GM19395 (cell line): ENCODE data around the gene TIMM44.
"Not testable (repeated sequence)": the region's sequence is repeated elsewhere in the genome, so short reads cannot be mapped to it uniquely, and the experiment has no call there.

ENCODE experiments used
- ATAC-seq: cut with Tn5 transposase; IDR thresholded peaks from one replicate; pipeline ENCODE4 v1.9.1; 2021; ENCODE audit warnings: mild to moderate bottlenecking, moderate library complexity; ENCODE audit not compliant: unreplicated experiment

TIMM44 gene

GRCh38 chr19:7903244-7904073, 40.0 kb downstream of the TIMM44 start, which contains the start of gene MAP2K7:
MAP2K7 (plus strand) TSS chr19:7903877; CDS start chr19:7903945, 68 bp downstream.
- ATAC-seq, result peak; percentile 77

DNA sequence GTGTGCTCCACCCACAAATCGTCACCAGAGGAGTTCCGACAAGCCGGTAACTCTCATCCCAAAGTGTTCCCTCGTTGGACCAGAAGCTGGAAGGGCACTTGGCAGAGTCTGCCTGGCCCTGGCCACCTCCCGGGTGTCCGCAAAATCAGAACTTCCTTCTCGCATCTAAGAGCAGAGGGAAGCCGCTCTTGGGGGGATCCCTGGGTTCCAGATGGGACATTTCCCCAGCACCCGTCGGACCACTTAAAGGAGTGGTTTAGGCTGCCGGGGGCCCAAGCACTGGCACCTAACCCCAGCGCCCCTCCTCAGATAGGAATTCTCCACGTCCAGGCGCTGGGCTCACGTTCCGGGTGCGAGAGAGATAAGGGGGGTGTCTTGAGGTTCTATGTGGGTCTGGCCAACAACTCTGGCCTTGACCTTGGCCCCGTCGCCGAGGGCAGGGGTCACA, 40.6 kb downstream of the TIMM44 start:
- ATAC-seq, result no peak

DNA sequence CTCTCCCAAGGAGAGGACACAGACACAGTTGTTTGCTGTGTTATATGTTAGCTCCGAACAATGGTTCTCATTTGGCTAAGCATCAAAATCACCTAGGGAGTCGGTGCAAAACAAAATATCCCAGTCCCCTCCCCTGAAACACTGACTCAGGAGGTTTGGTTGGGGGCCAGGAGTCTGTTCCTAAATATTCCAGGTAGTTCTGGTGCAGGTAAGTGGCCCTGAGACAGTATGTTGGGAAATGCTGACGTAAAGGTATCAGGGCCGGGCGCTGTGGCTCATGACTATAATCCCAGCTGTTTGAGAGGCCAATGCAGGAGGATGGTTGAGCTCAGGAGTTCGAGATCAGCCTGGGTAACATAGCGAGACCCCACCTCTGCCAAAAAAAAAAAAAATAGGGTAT, 42.1 kb downstream of the TIMM44 start:
- no peak for ATAC-seq

- no peak for ATAC-seq
Observed at GRCh38 chr19:7900931-7901330, 42.5 kb downstream of the TIMM44 start.

DNA sequence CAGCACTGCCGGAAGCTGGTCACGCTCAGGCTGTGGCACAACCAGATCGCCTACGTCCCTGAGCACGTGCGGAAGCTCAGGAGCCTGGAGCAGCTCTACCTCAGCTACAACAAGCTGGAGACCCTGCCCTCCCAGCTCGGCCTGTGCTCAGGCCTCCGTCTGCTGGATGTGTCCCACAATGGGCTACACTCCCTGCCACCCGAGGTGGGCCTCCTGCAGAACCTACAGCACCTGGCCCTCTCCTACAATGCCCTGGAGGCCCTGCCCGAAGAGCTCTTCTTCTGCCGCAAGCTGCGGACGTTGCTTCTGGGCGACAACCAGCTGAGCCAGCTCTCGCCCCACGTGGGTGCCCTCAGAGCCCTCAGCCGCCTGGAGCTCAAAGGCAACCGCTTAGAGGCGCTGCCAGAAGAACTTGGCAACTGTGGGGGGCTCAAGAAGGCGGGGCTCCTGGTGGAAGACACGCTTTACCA, 43.0 kb downstream of the TIMM44 start:
- ATAC-seq, result no peak

GRCh38 chr19:7899751-7900378, 43.6 kb downstream of the TIMM44 start:
- no peak for ATAC-seq

DNA sequence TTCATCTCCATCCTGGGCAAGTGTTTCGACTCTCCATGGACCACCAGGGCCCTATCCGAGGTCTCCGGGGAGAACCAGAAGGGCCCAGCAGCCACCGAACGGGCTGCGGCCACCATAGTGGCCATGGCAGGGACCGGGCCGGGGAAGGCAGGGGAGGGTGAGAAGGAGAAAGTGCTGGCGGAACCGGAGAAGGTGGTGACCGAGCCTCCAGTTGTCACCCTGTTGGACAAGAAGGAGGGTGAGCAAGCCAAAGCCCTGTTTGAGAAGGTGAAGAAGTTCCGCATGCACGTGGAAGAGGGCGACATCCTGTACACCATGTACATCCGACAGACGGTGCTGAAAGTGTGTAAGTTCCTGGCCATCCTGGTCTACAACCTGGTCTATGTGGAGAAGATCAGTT, 44.5 kb downstream of the TIMM44 start:
- no peak for ATAC-seq

- no peak for ATAC-seq
Observed at GRCh38 chr19:7897292-7897691, 46.2 kb downstream of the TIMM44 start.

- ATAC-seq, result no peak
Observed at GRCh38 chr19:7895565-7895964, 47.9 kb downstream of the TIMM44 start.

DNA sequence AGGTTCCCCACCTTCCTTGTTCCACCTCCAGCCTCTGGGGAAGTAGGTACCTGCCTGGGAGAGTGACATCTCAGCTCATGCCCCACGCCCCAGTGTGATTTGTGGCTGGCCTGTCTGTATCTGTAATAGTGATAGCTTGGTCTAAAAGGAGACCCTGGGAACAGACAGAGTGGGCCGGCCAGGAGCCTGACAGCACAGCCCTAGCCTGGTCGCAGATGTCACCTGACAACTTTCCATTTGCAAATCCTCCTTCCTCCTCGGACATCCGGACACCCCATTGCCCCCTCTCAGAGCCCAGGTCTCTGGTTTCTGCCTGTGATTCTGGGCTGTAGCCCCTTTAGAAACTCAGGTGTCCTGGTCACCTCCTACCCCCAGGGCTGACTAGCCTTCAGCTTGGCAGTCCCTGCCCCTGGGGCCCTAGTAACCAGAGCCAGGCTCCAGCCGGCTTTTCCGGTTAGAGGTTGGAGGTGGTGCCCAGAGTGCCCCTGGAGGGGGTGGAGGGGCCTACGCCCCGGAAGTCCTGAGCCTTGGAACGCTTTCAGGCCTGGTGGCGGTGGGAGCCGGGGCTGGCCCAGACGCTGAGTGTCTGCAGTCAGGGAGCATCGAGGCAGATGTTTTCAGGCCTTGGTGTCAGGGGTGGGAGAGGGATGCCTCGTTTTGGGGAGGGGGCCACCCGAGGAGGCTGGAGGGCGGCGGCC, 48.7 kb downstream of the TIMM44 start:
- ATAC-seq, result no peak

DNA sequence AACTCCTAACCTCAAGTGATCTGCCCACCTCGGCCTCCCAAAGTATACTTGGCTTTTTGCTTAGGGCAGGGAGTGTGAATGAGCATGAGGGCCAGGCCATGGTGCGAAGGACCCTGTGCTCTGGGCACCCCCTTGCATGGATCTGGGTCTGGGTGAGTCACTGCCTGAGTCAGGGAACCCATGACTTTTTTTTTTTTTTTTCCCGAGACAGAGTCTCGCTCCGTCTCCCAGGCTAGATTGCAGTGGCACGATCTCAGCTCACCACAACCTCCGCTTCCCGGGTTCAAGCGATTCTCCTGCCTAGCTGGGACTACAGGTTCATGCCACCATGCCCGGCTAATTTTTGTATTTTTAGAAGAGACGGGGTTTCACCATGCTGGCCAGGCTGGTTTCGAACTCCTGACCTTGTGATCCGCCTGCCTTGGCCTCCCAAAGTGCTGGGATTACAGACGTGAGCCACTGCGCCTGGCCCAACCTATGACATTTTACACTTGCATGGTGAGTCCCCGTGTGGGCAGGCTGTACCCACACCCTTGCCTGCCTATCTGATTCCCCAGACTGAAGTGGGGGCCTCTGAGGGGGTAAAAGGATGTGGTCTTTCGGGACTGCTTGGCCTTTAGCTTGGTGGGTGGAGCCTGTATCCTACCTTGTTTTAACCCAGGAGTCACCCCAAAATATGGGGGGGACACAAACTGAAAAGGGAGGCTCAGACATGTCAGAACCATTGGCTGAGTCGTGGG, 49.9 kb downstream of the TIMM44 start:
- ATAC-seq, result not testable (repeated sequence)

DNA sequence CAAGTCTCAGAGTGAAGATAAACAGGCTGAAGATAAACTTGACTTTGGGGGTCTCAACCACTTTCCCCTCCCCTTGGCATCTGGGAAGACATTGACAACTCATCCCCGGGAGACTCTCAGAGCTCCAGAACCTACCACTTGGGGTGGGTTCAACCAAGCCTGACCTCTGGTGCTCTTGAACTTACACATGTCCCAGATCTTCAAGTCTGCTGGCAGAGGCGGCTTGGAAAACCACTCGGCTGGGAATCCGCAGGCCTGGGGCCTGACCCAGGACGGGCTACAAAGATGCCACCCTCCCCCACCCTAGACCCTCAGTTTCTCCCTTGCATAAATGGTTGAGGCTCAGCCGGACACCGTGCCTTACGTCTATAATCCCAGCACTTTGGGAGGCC, 54.6 kb downstream of the TIMM44 start:
- no peak for ATAC-seq

DNA sequence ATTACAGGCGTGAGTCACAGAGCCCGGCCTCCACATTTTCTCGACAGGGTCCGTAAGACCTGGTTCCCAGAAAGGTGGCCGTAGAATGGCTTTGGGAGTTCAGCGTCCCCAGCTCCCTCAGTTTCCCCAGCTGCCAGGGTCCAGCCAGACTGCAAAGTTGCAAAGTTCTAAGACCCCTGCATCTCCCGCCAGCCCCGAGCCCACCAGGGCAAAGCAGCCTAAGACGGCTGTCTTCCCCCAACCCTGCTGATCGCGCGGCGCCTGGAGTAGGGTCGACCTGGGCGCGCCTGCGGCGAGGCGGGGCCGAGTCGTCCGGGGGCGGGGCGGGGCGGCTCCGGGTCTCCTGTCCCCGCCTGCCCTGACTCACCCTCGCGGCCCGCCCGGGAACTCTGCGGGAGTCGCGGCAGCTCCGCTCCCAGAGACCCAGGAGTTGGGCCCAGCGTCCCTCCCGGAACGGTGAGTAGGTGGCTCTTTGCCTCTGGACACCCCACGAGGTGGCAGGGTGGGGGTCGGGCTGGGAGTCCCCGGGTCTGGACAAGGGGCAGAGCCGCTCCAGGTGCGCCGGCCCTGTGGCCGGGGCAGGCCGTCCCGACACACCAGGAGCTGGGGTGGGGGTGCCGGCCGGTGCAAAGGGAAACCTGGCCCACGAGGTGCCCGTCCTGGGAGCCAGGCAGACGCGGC, 55.2 kb downstream of the TIMM44 start, which contains the start of gene LRRC8E:
LRRC8E (plus strand) TSS at position 366 of the 681 bp plus-strand sequence. CDS start 7,094 bp downstream, outside the sequence.
- no peak for ATAC-seq

GRCh38 chr19:7887408-7888144, 55.9 kb downstream of the TIMM44 start:
- ATAC-seq, result no peak

GRCh38 chr19:7885818-7886217, 57.6 kb downstream of the TIMM44 start:
- ATAC-seq, result no peak

GRCh38 chr19:7883796-7884570, 59.5 kb downstream of the TIMM44 start:
- ATAC-seq, result no peak

DNA sequence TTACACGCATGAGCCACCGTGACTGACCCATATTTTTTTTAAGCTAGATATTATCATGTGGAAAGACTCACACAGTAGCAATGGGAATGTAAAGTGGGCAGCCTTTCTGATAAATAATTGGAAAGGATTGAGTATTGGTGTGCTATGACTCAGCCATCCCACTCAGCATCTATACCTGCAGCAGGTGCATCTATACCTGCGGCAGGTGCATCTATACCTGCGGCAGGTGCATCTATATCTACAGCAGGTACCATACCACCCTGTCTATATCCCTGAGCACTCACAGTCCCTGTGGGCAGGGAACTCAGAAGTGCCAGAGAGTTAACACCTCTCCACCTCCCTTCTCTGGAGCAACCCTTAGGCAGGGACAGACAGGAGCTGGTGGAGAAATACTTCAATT, 60.4 kb downstream of the TIMM44 start:
- ATAC-seq, result no peak

DNA sequence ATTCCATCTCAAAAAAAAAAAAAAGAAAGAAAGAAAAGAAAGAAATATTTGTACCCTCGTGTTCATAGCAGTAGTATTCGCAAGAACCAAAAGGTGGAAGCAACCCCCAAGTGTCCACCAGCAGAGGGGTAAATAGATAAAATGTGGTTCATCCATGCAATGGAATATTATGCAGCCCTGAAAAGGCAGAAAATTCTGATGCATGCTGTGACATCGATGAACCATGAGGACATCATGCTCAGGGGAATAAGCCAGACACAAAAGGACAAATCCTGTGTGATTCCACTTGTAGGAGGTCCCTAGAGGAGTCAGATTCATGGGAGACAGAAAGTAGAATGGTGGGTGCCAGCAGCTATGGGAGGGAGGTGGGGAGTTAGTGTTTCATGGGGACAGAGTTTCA, 61.6 kb downstream of the TIMM44 start:
- no peak for ATAC-seq

DNA sequence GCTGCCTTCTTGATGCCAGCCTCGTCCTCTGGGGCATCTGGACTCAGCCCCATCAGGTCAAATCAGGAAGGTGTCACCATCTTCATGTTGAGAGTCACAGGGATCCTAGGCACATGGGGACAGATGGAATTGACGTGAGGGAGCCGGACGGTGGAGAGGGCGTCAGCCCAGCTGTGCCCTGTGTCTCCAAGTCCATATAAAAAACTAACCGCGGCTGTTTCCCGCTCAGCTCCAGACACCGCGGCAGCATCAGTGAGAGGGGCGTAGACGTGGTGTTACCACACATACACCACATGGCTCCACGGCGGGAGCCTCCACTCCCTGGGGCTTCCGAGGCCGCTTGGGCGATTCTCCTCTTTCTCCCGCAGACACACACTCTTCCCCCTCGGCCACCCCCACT, 63.6 kb downstream of the TIMM44 start:
- ATAC-seq, result no peak
